ENCODE data around the gene LCE2B.

Gene LCE2B

GRCh38 chr1:152718238-152718637 is 32.3 kb downstream of the LCE2B start:
- DNase-seq (ENCODE audit: low spot score) = no peak
- in situ Hi-C loops (cut with MboI; ENCODE audit: low sequenced_read_pairs, unreplicated experiment) = no loop called here
- no peak for TF ChIP-seq CTCF (IDR thresholded peaks at IDR 0.05; ENCODE audit: borderline replicate concordance, control extremely low read depth, extremely low read depth, insufficient read depth, missing control alignments)

DNA sequence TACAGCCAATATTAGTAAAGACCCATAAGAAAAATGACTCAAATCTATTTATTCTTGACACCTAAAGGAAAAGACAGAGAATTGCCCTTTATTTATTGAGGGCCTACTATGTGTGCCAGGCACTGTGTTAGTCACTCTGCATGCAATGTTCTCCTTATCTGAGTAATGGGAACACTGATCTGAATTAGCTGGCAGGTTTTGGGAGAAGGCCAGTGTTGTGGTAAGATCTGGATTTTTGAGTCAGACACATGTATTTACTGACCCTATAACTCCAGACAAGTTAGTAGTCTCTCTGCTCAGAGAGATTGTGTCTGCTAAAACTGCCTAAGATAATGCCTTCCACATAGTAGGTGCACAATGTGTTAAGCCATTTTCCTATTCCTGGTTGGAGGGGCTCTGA is 39.3 kb downstream of the LCE2B start:
- in situ Hi-C loops (cut with MboI; ENCODE audit: low sequenced_read_pairs, unreplicated experiment) = no loop called here
- no peak for TF ChIP-seq CTCF (IDR thresholded peaks at IDR 0.05; ENCODE audit: borderline replicate concordance, control extremely low read depth, extremely low read depth, insufficient read depth, missing control alignments)
- DNase-seq (ENCODE audit: low spot score) = no peak

DNA sequence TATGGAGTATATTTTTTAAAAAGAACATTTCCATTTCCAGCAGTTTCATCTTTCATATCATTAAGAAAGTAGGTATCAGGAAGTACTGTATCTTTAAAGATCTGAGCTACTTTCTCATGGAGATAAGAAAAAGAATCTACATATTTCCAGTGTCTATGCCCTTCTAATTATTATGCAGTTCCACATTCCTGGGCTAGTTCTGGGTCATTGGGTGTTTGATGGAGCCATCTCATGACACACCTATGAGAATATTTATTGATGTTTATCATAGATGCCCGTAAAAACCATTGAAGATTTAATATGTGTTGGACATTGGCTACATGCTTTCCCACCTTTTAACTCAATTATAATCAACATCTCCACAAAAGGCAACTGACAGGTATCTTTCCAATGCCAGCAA is 43.1 kb downstream of the LCE2B start:
- no peak for DNase-seq (ENCODE audit: low spot score)
- no peak for TF ChIP-seq CTCF (IDR thresholded peaks at IDR 0.05; ENCODE audit: borderline replicate concordance, control extremely low read depth, extremely low read depth, insufficient read depth, missing control alignments)
- in situ Hi-C loops (cut with MboI; ENCODE audit: low sequenced_read_pairs, unreplicated experiment) = no loop called here

DNA sequence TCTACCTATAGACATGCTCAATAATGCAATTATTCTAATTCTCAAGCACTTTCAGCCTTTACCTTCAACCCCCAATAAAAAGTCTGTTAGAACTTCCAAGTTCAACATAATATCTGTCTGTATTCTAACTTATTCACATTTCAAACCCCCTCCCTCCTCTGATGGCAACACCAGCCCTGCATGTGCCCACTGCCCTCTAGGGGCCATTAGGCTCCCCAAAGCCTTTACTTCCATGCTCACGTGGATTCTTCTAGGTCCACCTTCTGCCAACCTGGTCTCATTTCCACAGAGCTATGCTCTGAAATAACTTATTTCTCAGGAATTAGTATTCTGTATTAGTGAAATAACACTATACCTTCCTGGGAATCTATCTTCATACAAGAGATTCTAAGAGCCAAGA is 49.7 kb downstream of the LCE2B start:
- no peak for DNase-seq (ENCODE audit: low spot score)
- no peak for TF ChIP-seq CTCF (IDR thresholded peaks at IDR 0.05; ENCODE audit: borderline replicate concordance, control extremely low read depth, extremely low read depth, insufficient read depth, missing control alignments)
- in situ Hi-C loops (cut with MboI; ENCODE audit: low sequenced_read_pairs, unreplicated experiment) = no loop called here
